GM18909 (cell line): ENCODE results near the gene FCMR.

Experiments used
- ATAC-seq: cut with Tn5 transposase; IDR thresholded peaks from one replicate; pipeline ENCODE4 v1.9.1; 2021; ENCODE audit warnings: mild to moderate bottlenecking; ENCODE audit not compliant: unreplicated experiment, poor library complexity

The FCMR gene

DNA sequence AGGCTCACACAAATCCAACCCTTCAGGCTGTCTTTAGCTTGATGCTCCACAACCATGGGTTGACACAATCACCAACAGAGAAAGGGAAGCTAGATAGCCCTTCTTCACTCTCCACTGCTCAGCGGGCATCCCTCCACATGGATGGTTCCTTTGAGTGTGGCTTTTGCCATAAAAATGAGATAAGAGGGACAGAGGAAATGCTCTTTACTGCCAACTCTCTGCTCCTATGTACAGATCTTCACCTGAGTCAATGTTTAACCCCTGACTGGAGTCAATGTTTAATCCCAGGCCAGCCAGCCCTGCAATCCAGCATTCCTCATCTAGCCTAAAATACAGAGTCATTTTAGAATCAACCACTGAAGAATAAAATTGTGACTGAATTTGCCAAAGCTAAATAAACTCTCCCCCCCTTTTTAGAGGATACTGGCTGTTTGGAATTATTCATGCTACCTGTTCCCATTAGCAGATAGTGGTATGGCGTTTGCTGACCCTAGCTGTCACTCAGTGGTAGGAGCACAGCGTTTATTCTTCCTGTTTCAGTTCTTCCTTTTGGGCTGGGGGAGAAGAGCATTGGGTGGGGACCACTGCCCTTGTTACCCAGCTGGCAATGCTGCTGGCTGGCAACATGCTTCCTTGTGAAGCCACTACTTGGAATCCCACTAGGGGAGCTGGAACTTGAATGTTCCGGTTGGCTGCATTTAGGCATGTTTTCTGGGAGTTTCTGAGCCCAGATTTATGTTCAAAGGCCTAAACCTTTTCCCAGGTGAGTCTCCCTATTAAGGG is 29.8 kb upstream of the FCMR start:
- ATAC-seq, result peak; percentile 46

DNA sequence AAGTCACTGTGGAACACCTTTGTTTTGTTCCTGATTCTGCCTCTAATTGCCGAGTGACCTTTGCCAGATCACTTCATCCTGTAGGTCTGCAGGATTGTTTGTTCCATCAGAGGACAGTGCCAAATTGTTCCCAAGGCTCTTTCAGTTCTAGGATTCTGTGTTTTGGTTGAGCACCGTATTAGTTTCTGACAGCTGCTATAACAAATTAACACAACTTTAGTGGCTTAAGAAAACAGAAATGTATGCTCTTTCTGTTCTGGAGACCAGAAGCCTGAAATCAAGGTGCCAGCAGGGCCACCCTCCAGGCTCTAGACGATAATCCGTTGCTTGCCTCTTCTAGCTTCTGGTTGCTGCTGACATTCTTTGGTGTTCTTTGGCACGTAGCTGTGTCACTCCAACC is 27.9 kb upstream of the FCMR start:
- ATAC-seq, result no peak

DNA sequence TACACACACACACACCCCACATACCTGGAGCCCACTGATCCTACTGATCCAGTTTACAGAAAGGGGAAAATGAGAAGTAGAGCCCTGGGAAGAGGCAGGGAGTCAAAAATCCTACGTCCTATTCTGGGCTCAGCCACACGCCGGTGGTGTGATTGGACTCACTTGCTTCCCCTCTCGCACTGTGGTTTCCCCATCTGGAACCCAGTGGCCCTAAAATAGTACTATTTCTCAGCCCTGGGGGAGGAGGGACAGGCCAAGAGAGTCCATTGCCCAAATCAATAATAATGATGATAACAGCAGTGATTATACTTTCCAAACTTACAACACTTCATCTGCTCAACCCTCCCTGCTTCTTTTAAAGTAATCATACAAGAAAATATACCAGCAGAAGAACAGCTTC is 27.5 kb upstream of the FCMR start:
- no peak for ATAC-seq

DNA sequence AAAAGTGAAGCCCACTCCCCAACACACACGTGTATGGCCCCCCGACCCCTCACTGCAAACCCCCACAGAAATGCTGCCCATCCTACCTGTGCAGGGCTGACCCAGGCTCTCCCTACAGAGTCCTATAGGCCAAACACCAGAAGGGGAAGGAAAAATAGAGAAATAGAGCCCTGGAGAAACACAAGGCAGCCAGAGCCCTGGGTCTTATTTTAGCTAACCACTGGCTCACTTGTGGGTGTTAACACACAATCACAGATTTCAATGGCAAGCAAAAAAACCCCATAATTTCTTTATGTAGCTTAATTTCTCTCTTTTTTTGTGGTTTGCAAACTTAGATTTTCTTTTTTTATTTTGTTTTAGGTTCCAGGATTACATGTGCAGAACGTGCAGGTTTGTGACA is 25.5 kb upstream of the FCMR start:
- ATAC-seq, result no peak

DNA sequence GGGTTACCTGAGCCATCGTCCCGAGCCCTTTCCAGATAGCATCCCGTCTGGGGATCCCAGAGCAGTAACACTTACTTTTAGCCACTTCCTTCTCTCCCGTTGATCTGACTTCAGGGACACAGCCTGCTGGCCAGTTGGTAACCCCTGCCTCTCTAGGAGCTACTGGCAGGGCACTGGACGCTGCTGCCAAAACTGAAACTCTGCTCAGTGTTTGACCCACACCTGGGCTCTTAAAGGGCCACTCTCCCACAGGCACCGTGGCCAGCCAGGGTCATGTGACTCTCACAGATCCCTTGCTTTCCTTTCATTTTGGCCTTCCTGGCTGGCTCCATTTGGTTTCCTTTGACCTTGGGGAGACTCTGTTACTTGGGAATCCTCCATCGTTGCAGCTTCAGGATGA is 24.5 kb upstream of the FCMR start, which contains the start of gene PIGR:
Gene PIGR, minus strand, starts transcription at position 206 of the 400 bp plus-strand sequence. CDS start 5,935 bp downstream, outside the sequence.
- no peak for ATAC-seq

DNA sequence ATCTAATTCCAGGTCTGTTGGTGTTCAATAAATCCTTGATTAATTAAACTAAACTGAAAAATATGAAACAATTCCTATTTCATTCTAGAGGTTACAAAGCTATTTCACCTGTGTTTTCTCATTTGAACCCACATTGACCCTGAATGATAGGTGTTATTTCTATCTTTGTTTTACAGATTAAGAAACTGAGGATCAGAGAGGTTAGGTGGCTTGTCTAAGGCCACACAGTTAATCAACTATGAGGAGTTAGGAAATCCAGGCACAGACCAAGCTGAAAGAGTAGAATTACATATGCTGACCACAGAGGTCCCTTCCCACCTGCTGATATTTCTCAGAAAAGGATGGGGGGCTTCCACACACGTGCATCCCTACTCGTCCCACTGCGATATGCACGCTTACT is 24.0 kb upstream of the FCMR start:
- ATAC-seq, result no peak

DNA sequence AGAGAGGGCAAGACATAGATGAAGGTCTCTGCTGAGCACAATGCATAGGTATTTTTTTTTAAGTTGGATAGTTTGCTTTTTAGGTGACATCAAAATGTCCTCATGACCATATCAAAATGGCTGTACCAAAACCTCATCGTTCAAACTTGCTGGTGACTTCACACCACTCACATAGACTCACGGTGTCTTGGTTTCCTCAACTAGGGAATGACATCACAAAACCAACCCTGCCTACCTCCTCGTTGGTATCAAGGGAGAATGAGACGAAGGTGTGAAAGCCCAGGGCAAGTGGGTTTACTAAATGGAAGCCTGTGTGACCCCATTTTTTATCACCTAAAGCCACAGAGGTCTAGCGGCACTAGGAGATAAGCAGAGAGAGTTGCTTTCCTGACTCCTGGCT is 23.0 kb upstream of the FCMR start:
- ATAC-seq, result no peak

DNA sequence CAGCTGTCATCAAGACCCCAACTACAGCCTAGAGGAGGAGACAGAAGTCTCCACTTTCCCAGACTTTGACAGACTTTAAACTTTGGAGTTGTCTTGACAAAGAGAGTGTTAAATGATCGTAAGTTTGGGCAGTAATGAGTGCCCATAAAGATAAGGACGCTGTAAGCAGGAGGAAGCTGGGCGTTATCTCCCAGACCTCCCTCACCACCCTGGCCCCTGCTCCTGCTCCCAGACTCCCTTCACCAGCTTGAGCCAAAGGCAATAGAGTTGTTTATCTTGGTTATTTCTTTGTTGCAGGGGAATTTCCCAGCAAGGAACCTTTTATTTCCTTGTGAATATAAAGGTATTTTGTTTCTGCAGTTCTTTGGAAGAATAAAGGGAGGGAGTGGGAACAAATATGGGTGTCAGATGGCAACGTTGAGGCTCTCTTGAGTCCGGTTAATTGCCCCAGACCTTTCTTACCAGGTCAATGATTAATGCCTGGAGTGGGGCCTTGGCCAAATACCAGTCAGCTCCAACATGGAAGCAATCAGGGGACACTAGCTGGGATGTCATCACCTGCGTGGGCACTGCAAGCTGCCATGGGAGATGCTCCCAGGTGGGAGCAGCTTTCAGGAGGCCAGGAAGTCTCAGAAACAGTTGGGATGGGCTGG is 20.2 kb upstream of the FCMR start:
- no peak for ATAC-seq

DNA sequence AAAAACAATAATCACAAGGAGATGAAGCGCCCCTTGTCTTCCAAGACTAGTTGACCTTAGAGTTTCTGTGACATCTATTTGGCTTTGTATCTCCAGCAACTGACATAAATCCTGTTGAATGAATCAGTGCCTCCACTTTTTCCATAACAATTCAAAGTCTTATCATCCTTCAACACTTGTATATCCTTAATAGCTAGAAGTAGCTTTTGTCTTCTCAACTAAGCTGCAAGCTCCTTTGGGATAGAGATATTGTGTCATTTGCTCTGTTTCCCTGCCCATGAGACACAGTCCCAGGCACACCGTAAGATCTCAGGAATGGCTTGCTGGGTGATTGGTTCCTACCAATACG is 18.8 kb upstream of the FCMR start:
- ATAC-seq, result no peak

DNA sequence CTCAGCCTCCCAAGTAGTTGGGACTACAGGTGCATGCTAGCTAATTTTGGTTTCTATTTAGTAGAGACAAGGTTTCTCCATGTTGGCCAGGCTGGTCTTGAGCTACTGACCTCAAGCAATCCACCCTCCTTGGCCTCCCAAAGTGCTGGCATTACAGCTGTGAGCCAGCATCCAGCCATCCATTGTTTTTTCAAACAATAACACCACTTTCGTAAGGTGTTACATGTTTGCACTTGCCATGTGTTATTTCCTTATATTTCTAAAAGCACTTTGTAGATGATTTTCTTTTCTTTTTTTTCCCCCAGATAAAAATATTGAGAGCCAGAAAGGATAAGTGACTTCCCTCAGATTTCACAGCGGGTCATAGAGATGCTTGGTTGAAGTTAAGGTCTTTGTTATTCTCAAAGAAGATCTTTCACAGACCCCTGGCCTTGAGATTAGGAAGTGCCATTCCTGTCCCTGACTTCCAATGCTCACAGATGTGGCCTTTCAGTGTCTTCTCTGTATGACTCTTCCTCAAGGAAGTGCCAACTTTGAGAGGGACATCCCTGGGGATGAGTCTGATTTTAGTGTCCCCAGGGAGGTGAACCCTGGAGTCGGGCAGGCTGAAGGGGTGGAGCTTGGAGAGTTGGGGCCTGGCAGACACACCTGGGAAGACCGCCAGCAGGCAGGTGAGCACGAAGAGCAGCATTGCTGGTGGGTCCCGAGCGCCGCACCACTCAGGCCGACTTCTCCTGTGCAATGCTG is 18.3 kb upstream of the FCMR start:
- ATAC-seq, result no peak

DNA sequence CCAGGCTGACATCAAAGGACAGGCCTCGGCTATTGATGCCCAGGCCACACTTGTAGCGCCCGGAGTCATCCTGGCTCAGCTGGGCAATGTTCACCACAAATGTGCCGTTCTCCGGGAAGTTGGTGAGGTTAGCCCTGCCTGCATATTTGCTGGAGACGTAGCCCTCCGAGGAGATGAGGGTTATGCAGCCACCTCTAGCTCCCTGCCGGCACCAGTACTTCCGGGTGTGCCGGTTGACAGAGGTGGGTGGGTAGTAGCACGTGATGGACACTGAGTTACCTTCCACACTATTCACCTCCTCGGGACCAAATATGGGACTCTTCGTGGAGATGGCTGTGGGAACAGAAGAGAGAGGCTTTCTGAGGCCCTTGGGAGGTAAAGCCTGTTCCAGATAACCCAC is 17.4 kb upstream of the FCMR start:
- no peak for ATAC-seq

DNA sequence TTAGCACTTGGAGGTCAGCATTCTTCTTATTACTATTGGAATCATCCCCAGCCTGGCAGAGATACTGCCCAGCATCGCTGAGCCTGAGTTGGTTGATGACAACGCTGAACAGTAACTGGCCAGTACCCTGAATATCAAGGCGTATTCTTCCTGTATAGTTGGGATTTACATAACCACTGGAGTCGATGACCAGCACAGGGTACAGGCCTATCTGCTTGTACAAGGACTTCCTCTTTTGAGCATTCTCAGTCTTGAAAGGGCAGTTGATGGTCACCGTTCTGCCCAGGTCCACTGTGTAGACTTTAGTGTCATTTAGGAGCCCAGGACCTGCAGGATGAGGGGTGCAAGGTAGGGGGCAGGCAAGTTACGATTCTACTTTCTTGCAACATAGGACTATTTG is 15.7 kb upstream of the FCMR start:
- ATAC-seq, result no peak

DNA sequence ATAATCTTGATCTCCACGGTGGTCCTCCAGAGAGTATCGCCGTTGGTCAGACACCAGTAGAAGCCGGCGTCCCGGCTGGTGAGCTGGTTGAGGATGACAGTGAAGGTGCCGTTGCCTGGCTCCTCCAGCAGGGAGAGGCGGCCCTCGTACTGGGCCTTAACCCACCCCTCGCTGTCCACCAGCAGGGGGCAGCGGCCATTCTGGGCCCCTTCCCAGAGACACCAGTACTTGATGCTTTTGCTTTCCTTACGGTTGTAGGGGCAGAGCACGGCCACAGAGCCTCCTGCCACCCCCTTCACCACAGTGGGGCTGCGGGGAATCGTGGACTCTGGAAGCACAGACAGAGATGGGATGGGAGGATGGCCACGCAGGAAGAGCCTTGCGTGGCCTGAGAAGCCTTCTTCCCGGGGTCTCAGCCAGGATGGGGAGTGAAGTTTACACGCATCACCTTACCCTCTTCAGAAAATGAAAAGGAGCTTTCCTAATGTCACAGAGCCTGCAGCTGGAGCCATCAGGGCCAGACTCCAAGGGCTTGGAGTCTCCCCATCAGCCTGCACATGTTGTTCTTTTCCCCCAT is 13.8 kb upstream of the FCMR start:
- no peak for ATAC-seq

DNA sequence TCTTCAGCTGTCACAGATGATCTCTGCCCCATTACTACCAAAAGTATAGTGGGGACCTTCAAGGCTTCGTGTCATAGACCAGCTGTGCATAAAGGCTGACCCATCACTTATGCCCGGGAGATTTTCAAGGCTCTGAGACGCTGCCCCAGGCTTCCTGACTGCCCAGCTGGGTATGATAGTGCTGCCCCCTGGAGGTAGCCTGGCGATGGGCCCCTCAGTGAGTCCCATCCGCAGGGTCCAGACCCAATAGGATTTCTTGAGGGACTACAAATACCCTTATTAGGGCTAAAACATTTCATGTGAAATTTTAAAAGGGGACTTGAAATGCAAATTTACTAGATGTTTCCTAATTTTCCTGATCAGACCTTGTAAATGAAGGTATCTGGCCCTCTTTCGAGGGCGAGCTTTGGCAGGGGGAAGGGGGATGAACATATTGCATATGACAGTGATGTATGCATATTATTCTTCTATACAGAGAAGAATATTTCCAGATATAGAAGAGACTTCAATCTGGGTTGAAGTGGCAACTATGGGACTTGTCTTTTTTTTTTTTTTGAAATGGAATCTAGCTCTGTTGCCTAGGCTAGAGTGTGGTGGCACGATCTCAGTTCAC is 11.7 kb upstream of the FCMR start:
- ATAC-seq, result peak; percentile 26

DNA sequence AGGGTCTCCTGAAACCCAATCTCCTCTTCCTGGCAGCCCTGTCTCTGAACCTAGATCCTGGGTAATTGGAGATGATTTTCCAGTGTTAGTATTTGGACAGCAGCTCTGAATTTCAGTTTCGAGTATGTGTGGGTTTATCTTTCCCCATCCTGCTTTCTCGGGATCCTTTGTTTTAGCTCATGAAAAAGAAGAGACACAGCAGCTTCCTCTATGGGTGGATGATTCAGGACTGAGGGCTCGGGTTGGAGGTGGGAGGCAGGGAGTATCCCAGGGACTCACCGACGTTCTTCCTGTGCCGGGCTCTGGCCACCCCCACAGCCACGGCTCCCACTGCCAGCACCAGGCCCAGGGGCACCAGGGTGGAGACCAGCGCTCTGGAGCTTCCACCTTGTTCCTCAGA is 10.4 kb upstream of the FCMR start:
- ATAC-seq, result no peak

DNA sequence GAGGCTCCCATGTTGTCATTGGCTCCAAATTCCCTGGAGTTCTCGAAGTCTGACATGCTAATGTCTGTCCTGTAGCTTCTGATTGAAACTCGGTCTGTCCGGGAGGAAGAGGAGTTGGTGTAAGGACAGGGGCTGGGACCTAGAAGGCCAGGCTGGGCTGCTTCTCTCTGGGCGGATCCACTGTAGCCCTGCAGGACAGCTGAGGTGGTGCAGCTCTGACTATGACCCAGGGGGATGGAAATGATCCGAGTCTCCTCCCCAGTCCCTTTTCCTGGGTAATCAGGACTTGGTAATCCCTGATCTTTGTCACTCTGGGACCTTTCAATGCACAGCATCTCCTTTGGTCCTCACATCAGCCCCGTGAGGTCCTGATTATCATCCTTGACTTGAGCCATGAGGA is 10.0 kb upstream of the FCMR start:
- no peak for ATAC-seq

DNA sequence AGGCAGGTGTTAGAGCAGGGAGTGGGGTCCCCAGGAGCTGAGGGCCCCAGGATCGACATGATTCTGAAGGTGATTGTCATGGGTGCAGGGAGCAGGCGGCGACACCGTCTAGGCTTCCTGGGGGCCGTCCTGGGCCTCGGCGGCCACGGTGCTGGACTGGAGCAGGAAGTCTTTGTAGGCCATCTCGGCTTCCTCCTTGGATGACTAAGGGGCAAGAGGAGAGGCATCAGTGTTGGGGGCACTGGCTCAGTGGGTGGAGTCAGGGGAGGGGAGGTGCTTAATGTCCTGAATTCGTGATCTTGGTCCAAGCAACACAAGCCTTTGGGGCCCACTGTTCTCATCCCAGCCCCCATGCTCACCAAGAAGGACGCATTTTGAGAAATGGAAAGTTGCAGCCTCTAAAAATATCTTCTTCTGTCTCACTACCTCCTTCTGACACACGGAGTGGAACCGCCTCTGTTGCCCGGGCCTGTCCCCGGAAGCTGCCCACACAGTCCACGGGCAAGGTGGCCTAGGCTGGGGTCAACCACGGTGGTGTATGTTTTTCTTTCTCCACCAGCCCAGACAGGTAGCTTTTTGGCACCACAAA is 8.6 kb upstream of the FCMR start:
- peak; percentile 79 for ATAC-seq

DNA sequence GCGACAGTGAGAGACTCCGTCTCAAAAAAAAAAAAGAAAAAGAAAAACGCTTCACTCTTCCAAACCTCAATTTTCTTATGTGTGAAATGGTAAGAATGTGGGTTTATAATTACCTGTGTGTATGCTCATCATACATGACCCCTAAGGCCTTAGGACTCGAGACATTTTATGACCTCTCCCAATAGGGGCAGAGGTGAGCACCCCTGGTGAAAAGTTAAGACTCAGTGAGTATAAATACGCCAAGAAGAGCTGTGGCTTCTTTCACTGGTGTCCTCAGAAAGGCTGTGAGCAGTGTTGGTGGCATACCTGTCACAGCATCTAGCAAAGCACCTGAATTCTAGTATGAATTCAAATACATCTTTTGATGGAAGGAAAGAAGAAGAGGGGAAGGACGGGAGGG is 7.8 kb upstream of the FCMR start:
- no peak for ATAC-seq

DNA sequence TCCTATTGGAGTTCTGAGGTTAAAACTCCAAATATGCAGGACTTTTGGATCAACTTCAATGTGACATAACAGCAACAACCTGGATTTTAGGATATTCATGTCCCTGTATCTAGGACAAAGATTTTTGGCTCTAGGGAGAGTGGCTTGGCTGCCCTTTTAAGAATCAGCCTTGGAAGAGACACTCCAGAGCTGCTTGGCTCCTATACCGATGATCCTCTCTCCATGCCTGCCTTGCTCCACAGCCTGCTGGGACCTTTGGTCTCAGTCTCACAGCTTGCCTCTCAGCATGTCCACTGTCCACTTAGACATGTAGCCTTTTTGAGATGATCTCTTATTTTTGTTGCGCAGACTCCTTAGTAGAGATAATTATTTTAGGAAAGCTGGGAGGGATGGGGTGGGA is 4.5 kb upstream of the FCMR start:
- no peak for ATAC-seq

DNA sequence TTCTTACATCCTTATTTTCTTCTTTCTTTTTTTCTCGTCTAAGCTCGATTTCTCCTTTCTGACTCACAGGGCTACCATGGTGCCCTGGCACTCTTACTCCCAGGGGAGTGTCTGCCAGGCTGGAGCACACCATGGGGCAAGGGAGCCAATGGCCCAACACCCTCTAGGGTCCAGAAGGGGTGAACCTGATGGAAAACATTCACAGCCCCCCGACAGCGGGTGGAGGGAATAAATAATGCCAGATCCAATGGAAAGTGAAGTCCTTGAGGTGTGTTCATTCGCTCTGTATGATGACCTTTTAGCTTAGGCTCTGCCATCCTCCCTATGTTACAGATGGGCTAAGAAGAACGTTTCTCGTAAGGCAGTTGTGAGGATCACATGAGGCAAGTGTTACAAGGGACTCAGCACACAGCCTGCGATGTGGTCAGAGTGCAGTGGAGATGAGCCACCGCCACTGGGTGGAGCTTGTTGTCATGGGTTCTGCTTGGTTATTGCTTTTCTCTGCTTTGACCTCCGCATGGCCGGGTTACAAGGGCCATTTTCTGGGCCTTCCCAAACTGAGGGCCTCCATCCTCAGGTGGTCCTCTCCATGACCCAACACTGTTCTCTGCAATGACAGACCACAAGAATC is 3.5 kb upstream of the FCMR start:
- peak; percentile 49 for ATAC-seq
